Mononuclear cell (primary cell): ENCODE data around the gene PRM3. TPM values are rescaled to one million over a fixed set of nuclear protein-coding genes. Genes with fewer than 3 reads are reported as not detected.
"Not testable (repeated sequence)": the region's sequence is repeated elsewhere in the genome, so short reads cannot be mapped to it uniquely, and the experiment has no call there.

ENCODE experiments used
- H3K27me3 ChIP-seq: 2 replicates; pipeline ENCODE4 v1.6.0; 2011; ENCODE audit warnings: low read length, control low read depth; ENCODE audit not compliant: insufficient read depth
- H3K4me1 ChIP-seq: 2 replicates; pipeline ENCODE4 v1.5.1; 2011; ENCODE audit warnings: mild to moderate bottlenecking, low read length, control low read depth; ENCODE audit not compliant: insufficient read depth
- H3K4me3 ChIP-seq: 2 replicates; pipeline ENCODE4 v1.5.1; 2011; ENCODE audit warnings: mild to moderate bottlenecking, low read length, moderate library complexity
- H3K9me3 ChIP-seq: 2 replicates; pipeline ENCODE4 v1.5.1; 2011; ENCODE audit warnings: low read depth, mild to moderate bottlenecking, control low read depth, low read length
- total RNA-seq: library from RNA; depleted of rRNA; stranded (reverse); fragments of >200 nt; gene quantifications from one replicate; pipeline ENCODE4 v1.2.3, GENCODE V29; 2012

Gene PRM3
- total RNA-seq, 1 donor: not detected

- H3K27me3 ChIP-seq: no peaks in the 10 kb centered on the region
- no peaks in the 10 kb centered on the region for H3K9me3 ChIP-seq
- H3K4me1 ChIP-seq: peaks cover 81% of the 10 kb centered on the region
- no peak overlapping the region for H3K4me3 ChIP-seq
Observed at GRCh38 chr16:11309895-11310633, 36.6 kb upstream of the PRM3 start.

GRCh38 chr16:11308493-11309283 lies 35.3 kb upstream of the PRM3 start:
- peaks cover 84% of the 10 kb centered on the region for H3K4me1 ChIP-seq
- no peaks in the 10 kb centered on the region for H3K9me3 ChIP-seq
- H3K4me3 ChIP-seq: no peak overlapping the region
- H3K27me3 ChIP-seq: no peaks in the 10 kb centered on the region

GRCh38 chr16:11307639-11308492 lies 34.4 kb upstream of the PRM3 start:
- H3K9me3 ChIP-seq: no peaks in the 10 kb centered on the region
- H3K4me3 ChIP-seq: no peak overlapping the region
- H3K4me1 ChIP-seq: peaks cover 79% of the 10 kb centered on the region
- H3K27me3 ChIP-seq: no peaks in the 10 kb centered on the region

DNA sequence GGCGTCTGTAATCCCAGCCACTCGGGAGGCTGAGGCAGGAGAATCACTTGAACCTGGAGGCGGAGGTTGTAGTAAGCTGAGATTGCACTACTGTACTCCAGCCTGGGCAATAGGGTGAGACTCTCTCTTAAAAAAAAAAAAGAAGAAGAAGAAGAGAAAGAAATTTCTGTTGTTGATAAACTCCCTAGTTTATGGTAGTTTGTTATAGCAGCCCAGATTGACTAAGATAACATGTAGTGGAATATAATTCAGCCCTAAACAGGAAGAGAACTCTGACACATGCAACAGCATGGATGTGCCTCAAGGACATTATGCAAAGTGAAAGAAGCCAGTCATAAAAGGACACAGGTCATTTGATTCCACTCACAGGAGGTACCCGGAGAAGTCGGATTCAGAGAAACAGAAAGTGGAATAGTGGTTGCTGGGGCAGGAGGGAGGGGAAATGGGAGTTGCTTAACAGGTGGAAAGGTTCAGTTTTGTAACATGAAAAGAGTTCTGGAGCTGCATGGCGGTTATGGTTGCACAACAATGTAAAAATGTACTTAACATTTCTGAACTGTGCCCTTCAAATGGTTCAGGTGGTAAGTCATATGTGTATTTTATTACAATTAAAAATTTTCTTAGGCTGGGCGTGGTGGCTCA lies 33.7 kb upstream of the PRM3 start:
- no peaks in the 10 kb centered on the region for H3K27me3 ChIP-seq
- no peaks in the 10 kb centered on the region for H3K9me3 ChIP-seq
- H3K4me3 ChIP-seq: no peak overlapping the region
- peaks cover 72% of the 10 kb centered on the region for H3K4me1 ChIP-seq

- Histone ChIP-seq H3K4me1 (peaks cover 66% of the 10 kb centered on the region), H3K9me3 (no peaks in the 10 kb centered on the region), H3K27me3 (no peaks in the 10 kb centered on the region), H3K4me3 (no peak overlapping the region)
Observed at GRCh38 chr16:11306381-11306780, 33.0 kb upstream of the PRM3 start.

GRCh38 chr16:11303405-11304138 lies 30.1 kb upstream of the PRM3 start:
- peaks cover 45% of the 10 kb centered on the region for H3K4me1 ChIP-seq
- H3K9me3 ChIP-seq: no peaks in the 10 kb centered on the region

DNA sequence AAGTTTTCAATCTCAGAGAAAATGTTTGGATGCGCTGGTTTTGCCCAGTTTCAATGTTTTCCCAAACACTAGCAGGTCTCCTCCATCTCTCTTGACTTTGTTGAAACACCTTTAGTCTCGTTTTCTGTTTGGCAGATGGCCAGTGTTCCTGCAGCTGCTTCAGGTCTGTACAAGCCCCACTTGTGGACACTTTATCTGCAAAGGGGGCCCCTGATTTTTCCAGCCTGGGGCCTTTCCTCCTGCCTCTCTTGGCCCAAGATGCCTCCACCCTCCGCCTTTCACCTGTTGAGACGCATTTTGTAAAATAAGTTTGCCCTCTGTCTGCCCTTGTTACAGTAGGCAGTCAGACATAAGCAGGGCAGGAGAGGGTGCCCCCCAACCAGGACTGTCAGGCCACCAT lies 29.5 kb upstream of the PRM3 start:
- Histone ChIP-seq H3K4me1 (peaks cover 45% of the 10 kb centered on the region), H3K9me3 (no peaks in the 10 kb centered on the region), H3K4me3 (no peak overlapping the region), H3K27me3 (no peaks in the 10 kb centered on the region)

More at GRCh38 chr16:11303405-11304138, 30.1 kb upstream of the PRM3 start:
- no peak overlapping the region for H3K4me3 ChIP-seq
- H3K27me3 ChIP-seq: no peaks in the 10 kb centered on the region

DNA sequence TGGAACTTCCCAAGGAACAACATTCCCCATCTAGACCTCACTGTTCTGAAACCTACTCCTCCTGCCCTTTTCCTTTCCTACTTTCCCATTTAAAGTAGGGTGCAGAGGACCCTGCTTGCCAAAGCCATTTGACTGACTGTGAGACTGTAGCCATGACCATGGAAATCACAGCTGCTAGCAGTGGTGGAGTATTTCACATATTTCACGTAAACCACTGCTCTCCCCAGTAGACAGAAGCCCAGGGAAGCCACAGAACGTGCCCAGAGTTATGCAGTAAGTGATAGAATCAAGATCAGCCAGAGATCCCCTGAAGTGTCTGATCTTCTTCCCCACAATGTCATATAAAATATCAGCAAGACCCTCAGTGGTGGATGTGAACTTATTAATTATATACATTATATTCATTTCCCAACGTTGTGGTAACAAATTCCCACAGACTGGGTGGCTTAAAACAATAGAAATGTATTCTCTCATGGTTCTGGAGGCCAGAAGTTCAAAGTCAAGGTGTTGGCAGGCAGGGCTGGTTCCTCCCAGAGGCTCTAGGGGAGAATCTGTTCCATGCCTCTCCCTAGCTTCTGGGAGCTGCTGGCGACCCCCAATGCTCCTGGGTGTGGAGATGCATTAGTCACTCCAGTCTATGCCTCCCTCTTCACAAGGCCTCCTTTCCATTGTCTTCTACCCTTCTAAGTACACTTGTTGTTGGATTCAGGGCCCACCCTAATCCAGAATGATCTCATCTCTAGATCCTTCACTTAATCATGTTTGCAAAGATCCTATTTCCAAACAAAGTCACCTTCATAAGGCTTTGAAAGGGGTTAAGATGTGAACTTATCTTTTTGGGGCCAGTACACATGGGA lies 28.4 kb upstream of the PRM3 start:
- Histone ChIP-seq H3K9me3 (no peaks in the 10 kb centered on the region), H3K4me3 (no peak overlapping the region), H3K27me3 (no peaks in the 10 kb centered on the region), H3K4me1 (peaks cover 45% of the 10 kb centered on the region)

- H3K4me3 ChIP-seq: no peak overlapping the region
- no peaks in the 10 kb centered on the region for H3K27me3 ChIP-seq
- H3K9me3 ChIP-seq: no peaks in the 10 kb centered on the region
- H3K4me1 ChIP-seq: peaks cover 38% of the 10 kb centered on the region
Observed at GRCh38 chr16:11300560-11300892, 27.1 kb upstream of the PRM3 start.

GRCh38 chr16:11299865-11300559 lies 26.6 kb upstream of the PRM3 start:
- H3K27me3 ChIP-seq: no peaks in the 10 kb centered on the region
- no peaks in the 10 kb centered on the region for H3K9me3 ChIP-seq
- H3K4me3 ChIP-seq: no peak overlapping the region
- peaks cover 33% of the 10 kb centered on the region for H3K4me1 ChIP-seq

DNA sequence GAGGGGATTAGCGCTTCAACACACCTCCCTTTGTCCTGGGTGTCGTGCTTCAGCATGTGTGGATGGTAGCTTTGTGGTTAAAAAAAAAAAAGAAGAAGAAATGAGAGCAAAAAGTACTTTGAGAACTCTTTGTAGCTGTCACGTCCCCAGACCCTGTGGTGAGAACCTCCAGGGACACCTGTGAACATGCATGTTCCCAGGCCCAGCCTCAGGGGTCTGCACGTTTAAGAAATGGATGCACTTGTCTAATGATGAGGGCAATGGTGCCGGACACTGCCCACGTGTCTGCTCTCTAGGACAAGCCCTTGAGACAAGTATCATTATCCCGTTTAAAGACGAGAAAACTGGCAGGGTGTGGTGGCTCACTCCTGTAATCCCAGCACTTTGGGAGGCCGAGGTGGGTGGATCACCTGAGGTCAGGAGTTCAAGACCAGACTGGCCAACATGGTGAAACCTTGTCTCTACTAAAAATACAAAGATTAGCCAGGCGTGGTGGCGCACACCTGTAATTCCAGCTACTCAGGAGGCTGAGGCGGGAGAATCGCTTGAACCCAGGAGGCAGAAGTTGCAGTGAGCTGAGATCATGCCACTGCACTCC lies 25.6 kb upstream of the PRM3 start:
- not testable (repeated sequence) for H3K27me3 ChIP-seq, H3K4me3 ChIP-seq, H3K9me3 ChIP-seq
- H3K4me1 ChIP-seq: peaks cover 31% of the 10 kb centered on the region

DNA sequence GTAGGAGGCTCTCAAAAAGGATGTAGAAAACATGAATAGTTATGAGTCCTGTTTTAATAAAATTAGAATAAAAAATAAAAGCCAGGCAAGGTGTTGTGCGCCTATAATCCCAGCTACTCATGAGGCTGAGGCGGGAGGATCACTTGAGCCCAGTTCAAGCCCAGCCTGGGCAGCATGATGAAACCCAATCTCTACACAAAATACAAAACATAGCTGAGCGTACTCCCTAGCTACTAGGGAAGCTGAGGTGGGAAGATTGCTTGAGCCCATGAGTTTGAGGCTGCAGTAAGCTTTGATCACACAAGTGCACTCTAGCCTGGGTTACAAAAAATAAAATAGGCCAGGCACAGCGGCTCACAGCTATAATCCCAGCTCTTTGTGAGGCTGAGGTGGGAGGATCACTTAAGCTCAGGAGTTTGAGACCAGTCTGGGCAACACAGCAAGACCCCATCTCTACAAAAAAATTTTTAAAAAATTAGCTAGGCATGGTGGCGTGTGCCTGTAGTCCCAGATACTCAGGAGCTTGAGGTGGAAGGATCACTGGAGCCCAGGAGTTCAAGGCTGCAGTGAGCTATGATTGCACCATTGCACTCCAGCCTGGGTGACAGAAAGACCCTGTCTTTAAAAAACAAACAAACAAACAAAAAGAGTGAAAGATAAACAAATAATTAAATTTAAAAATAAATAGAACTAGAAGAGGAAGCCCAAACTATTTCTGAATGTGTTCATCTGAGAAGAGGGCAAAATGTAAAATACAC lies 24.9 kb upstream of the PRM3 start:
- no peaks in the 10 kb centered on the region for H3K27me3 ChIP-seq
- no peak overlapping the region for H3K4me3 ChIP-seq
- peaks cover 31% of the 10 kb centered on the region for H3K4me1 ChIP-seq
- no peaks in the 10 kb centered on the region for H3K9me3 ChIP-seq
